OCI-LY3 (cell line): ENCODE results near the gene RTN4R.

Experiments used
- EZH2phosphoT487 ChIP-seq: fragments of 200-600 bp; shearing (Covaris generic); IDR thresholded peaks from 2 replicates; pipeline ENCODE4 v1.6.1; 2018; ENCODE audit warnings: antibody characterized with exemption, mixed run types, low read depth
- TF ChIP-seq, protein P1 (sequence below): fragments of 200-600, 300-600 bp; sonication (generic); IDR thresholded peaks from 2 replicates; pipeline ENCODE4 v1.5.1; 2014; ENCODE audit warnings: antibody characterized with exemption, low read length, low read depth

DNA sequence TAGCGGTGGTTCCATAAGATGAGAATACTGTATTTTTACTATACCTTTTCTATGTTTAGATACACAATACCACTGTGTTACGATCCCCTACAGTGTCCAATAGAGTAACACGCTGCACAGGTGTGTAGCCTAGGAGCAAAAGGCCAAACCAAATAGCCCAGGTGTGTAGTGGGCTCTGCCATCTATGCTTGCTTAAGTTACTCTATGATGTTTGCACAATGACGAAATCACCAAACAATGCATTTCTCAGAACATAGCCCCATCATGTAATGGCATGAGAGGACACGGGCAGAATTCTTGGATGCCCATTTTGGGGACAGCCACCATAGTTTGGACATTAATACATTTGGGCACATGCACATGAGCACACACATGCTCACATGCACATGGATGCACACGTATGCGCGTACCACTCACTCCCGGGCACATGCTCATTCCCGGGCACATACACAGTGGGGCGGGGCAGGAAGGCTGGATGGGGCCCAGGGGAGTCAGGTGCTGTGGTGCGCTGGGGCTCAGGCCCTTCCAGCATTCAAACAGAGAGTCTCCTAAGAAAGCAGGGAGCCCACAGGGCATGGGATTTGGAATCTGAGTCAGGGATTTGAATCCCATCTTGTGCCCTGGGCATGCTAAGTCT is 51.1 kb downstream of the RTN4R start:
- TF ChIP-seq, protein P1, sequence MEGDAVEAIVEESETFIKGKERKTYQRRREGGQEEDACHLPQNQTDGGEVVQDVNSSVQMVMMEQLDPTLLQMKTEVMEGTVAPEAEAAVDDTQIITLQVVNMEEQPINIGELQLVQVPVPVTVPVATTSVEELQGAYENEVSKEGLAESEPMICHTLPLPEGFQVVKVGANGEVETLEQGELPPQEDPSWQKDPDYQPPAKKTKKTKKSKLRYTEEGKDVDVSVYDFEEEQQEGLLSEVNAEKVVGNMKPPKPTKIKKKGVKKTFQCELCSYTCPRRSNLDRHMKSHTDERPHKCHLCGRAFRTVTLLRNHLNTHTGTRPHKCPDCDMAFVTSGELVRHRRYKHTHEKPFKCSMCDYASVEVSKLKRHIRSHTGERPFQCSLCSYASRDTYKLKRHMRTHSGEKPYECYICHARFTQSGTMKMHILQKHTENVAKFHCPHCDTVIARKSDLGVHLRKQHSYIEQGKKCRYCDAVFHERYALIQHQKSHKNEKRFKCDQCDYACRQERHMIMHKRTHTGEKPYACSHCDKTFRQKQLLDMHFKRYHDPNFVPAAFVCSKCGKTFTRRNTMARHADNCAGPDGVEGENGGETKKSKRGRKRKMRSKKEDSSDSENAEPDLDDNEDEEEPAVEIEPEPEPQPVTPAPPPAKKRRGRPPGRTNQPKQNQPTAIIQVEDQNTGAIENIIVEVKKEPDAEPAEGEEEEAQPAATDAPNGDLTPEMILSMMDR, result no peak
- no peak for TF ChIP-seq EZH2phosphoT487
